Transverse colon (tissue), 4 donors: ENCODE results near the gene HPSE2. TPM values are rescaled to one million over a fixed set of nuclear protein-coding genes. Genes with fewer than 3 reads are reported as not detected.

Source experiments
- DNase-seq: peaks from one replicate; pipeline ENCODE4 v3.0.0-alpha.2; 2019
- H3K27ac ChIP-seq, 4 donors: fragments of 200-600 bp; sonication (generic); 2 replicates each; pipeline ENCODE4 v1.5.1; 2016 to 2018; ENCODE audit warnings: inconsistent platforms in 4 of 4
- H3K27me3 ChIP-seq: fragments of 200-600 bp; sonication (generic); 2 replicates; pipeline ENCODE4 v1.5.1; 2017; ENCODE audit warnings: inconsistent platforms
- H3K36me3 ChIP-seq, 4 donors: fragments of 200-600 bp; sonication (generic); 2 replicates each; pipeline ENCODE4 v1.5.1; 2017 to 2019; ENCODE audit warnings: inconsistent platforms in 4 of 4
- H3K4me1 ChIP-seq, 4 donors: fragments of 200-600 bp; sonication (generic); 2 replicates each; pipeline ENCODE4 v1.5.1; 2017 to 2020; ENCODE audit warnings: inconsistent platforms in 4 of 4
- H3K4me3 ChIP-seq, 4 donors: fragments of 200-600 bp; sonication (generic); 1 replicate in 1 of 4; 2 replicates in 3 of 4; pipeline versions ENCODE4 v1.5.1 to v1.6.1; 2017 to 2019; ENCODE audit warnings: inconsistent platforms in 4 of 4
- H3K9me3 ChIP-seq, 2 donors: fragments of 200-600 bp; sonication (generic); 2 replicates each; pipeline ENCODE4 v1.5.1; 2017 to 2019; ENCODE audit warnings: inconsistent platforms in 2 of 2
- EP300 ChIP-seq: sonication (generic); formaldehyde crosslinking; IDR thresholded peaks from one replicate; pipeline ENCODE4 v1.6.1; 2017; ENCODE audit warnings: antibody characterized with exemption, low read depth
- POLR2A ChIP-seq: fragments of 450-650 bp; IDR thresholded peaks from one replicate; pipeline ENCODE4 v1.6.1; 2016; ENCODE audit warnings: antibody characterized with exemption, mild to moderate bottlenecking, moderate library complexity
- POLR2AphosphoS5 ChIP-seq, 3 donors: sonication (generic); formaldehyde crosslinking; IDR thresholded peaks; one replicate each; pipeline ENCODE4 v1.6.1; 2016; ENCODE audit warnings: antibody characterized with exemption in 3 of 3
- WGBS, 2 donors: methylation state at CpG; one replicate each; pipeline ENCODE4 v1.1.5; 2018; ENCODE audit warnings: low coverage in 1 of 2; 5-methylcytosine and 5-hydroxymethylcytosine counted together
- in situ Hi-C, 4 donors: fragments of 200-750 bp; cut with MboI; loops; one replicate each; pipeline versions ENCODE4 v1.15.0 to v1.15.1; 2017; ENCODE audit warnings: low sequenced_read_pairs in 3 of 4, low pct_ligation_motif_present in 1 of 4, low pct_unique_long_range_greater_than_20kb in 1 of 4
- intact Hi-C: fragments of 100-400 bp; cut with DNase I; formaldehyde crosslinking; loops from one replicate; pipeline ENCODE4 v1.15.1; 2023; ENCODE audit warnings: low total_unique reads
- total RNA-seq, 4 donors: library from RNA; depleted of rRNA; stranded (reverse); fragments of >200 nt; gene quantifications; one replicate each; pipeline ENCODE4 v1.1.0, GENCODE V29; 2016
- TF ChIP-seq, protein P1 (sequence below), 5 experiments: fragments of 200-600 bp in 3 of 5; fragments of 450-650 bp in 2 of 5; sonication (generic) in 3 of 5; IDR thresholded peaks; 1 replicate in 2 of 5; 2 replicates in 3 of 5; pipeline ENCODE4 v1.5.1; 2016 to 2017; ENCODE audit warnings: antibody characterized with exemption in 5 of 5, inconsistent platforms in 3 of 5, mild to moderate bottlenecking in 2 of 5, moderate library complexity in 1 of 5

Gene HPSE2
- total RNA-seq, 4 donors from 2014 or later: 2.2 to 3.0 TPM; not detected in 2

DNA sequence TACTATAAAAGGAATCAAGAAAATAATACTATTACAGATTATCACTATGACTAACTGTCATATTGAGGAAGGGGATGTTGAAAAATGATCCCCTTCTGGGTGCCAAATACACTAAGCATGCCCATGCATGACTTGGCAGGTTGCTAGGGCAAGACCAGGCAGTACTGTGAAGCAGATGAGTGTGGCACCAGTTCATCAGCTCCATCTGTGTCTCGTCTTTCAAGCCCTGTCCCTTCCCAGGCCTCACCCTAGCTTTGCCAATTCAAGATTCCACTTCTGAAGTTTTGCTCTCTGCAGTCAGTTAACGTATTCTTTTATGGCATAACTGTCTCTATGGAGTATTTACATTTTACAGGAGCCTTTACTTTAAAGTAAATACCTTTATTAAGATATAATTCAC lies 653.3 kb downstream of the HPSE2 start:
- H3K27me3 ChIP-seq: no peaks in the 10 kb centered on the region
- no peak overlapping the region for H3K4me3 ChIP-seq
- in situ Hi-C loops: no loop called here
- no peaks in the 10 kb centered on the region for H3K36me3 ChIP-seq
- no peak for DNase-seq
- intact Hi-C loops: no loop called here
- H3K27ac ChIP-seq: no peak overlapping the region
- no peaks in the 10 kb centered on the region for H3K9me3 ChIP-seq
- WGBS, 2 donors: 19 to 63% methylated on average over 1 to 2 of the region's 2 CpGs
- TF ChIP-seq POLR2A: no peak
- TF ChIP-seq, protein P1, sequence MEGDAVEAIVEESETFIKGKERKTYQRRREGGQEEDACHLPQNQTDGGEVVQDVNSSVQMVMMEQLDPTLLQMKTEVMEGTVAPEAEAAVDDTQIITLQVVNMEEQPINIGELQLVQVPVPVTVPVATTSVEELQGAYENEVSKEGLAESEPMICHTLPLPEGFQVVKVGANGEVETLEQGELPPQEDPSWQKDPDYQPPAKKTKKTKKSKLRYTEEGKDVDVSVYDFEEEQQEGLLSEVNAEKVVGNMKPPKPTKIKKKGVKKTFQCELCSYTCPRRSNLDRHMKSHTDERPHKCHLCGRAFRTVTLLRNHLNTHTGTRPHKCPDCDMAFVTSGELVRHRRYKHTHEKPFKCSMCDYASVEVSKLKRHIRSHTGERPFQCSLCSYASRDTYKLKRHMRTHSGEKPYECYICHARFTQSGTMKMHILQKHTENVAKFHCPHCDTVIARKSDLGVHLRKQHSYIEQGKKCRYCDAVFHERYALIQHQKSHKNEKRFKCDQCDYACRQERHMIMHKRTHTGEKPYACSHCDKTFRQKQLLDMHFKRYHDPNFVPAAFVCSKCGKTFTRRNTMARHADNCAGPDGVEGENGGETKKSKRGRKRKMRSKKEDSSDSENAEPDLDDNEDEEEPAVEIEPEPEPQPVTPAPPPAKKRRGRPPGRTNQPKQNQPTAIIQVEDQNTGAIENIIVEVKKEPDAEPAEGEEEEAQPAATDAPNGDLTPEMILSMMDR (IDR thresholded peaks at IDR 0.05): no peak
- TF ChIP-seq POLR2AphosphoS5 (IDR thresholded peaks at IDR 0.05): no peak
- no peak for TF ChIP-seq EP300
- peaks cover 0 to 28% (median 5%) of the 10 kb centered on the region in 4 donors for H3K4me1 ChIP-seq

DNA sequence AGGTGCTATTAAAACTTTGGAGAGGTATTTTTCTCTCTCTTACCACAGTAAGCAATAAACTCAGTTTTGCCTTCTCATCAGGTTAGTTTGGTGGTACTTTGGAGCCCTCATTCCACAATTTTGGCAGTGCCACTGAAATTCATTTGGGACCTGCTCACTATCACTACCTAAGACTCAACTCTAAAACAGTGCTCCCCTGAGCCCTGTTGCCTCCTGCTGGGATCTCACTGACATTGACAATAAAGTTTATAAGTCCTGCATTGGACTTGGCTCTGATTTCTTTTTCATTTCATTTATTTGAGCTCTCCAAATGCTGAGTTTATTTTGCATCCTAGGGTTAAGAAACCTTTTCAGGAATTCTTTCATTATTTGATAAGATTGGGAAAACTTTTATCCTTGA lies 658.1 kb downstream of the HPSE2 start:
- intact Hi-C loops: no loop called here

DNA sequence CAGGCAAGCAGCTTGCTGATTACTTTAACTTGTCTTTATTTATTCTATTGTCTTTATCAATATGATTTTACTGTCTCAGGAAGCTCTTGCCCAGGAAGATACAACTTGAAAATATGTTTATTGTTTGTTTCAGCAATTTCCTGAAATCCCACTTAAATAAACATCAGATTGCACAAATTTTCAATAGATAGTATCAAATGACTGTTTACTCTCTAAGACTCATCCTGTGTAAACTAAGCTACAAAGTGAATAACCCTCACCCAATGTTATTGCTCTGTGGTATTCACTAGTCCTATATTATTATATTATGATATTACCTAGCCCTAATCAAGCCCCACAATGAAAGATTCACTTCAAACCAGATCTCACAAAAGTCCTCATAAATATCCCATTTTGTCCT lies 658.5 kb downstream of the HPSE2 start:
- TF ChIP-seq EP300 (no peak), POLR2AphosphoS5 (IDR thresholded peaks at IDR 0.05) (no peak), POLR2A (no peak)
- TF ChIP-seq, protein P1 (IDR thresholded peaks at IDR 0.05): no peak
- intact Hi-C loops: no loop called here
- no peak for DNase-seq
- Histone ChIP-seq H3K36me3 (no peaks in the 10 kb centered on the region), H3K4me1 (peaks cover 0 to 10% (median 1%) of the 10 kb centered on the region in 4 donors), H3K4me3 (no peak overlapping the region), H3K27me3 (no peaks in the 10 kb centered on the region), H3K9me3 (no peaks in the 10 kb centered on the region), H3K27ac (no peak overlapping the region)
- in situ Hi-C loops: no loop called here

More for the DNA sequence above, 658.1 kb downstream of the HPSE2 start:
- TF ChIP-seq, protein P1 (IDR thresholded peaks at IDR 0.05): no peak
- no peak for TF ChIP-seq EP300
- no peak for TF ChIP-seq POLR2AphosphoS5 (IDR thresholded peaks at IDR 0.05)
- no peak for TF ChIP-seq POLR2A
- no peaks in the 10 kb centered on the region for H3K9me3 ChIP-seq
- peaks cover 0 to 13% (median 3%) of the 10 kb centered on the region in 4 donors for H3K4me1 ChIP-seq
- no peak overlapping the region for H3K27ac ChIP-seq
- no peaks in the 10 kb centered on the region for H3K36me3 ChIP-seq
- in situ Hi-C loops: no loop called here
- no peaks in the 10 kb centered on the region for H3K27me3 ChIP-seq
- no peak for DNase-seq
- no peak overlapping the region for H3K4me3 ChIP-seq

DNA sequence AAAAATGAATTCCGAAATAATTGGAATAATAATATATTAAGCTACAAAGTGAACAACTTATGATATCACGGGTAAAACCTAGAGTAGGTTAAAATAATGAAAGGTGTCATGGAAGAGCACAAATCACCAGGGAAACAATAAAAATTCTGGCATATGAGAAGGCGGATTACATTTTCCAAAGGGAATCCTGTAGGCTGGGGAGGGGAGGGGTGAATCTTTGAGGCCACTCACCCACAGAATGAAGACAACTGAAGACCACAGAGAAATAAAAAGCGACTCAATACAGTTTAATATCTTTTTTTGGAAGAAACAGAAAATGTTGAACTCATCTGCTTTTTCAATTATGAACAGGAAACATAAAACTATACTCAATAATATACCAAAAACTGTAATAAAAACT lies 659.6 kb downstream of the HPSE2 start:
- TF ChIP-seq POLR2AphosphoS5 (IDR thresholded peaks at IDR 0.05) (no peak), EP300 (no peak), POLR2A (no peak)
- TF ChIP-seq, protein P1 (IDR thresholded peaks at IDR 0.05): no peak
- Histone ChIP-seq H3K27ac (no peak overlapping the region), H3K27me3 (no peaks in the 10 kb centered on the region), H3K4me3 (no peak overlapping the region), H3K36me3 (no peaks in the 10 kb centered on the region), H3K4me1 (no peaks in the 10 kb centered on the region), H3K9me3 (no peaks in the 10 kb centered on the region)
- intact Hi-C loops: no loop called here
- in situ Hi-C loops: no loop called here
- no peak for DNase-seq
- WGBS, 2 donors: 65 to 67% methylated on average over 4 of the region's 4 CpGs
